ENCODE measurements around the gene NUAK2. TPM values are rescaled to one million over a fixed set of nuclear protein-coding genes. Genes with fewer than 3 reads are reported as not detected.
"Not testable (repeated sequence)": the region's sequence is repeated elsewhere in the genome, so short reads cannot be mapped to it uniquely, and the experiment has no call there.

The NUAK2 gene
- total RNA-seq, 1 donor from 2014 or later = 49.6 TPM

- TF ChIP-seq, protein P1, sequence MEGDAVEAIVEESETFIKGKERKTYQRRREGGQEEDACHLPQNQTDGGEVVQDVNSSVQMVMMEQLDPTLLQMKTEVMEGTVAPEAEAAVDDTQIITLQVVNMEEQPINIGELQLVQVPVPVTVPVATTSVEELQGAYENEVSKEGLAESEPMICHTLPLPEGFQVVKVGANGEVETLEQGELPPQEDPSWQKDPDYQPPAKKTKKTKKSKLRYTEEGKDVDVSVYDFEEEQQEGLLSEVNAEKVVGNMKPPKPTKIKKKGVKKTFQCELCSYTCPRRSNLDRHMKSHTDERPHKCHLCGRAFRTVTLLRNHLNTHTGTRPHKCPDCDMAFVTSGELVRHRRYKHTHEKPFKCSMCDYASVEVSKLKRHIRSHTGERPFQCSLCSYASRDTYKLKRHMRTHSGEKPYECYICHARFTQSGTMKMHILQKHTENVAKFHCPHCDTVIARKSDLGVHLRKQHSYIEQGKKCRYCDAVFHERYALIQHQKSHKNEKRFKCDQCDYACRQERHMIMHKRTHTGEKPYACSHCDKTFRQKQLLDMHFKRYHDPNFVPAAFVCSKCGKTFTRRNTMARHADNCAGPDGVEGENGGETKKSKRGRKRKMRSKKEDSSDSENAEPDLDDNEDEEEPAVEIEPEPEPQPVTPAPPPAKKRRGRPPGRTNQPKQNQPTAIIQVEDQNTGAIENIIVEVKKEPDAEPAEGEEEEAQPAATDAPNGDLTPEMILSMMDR (IDR thresholded peaks at IDR 0.05) = no peak
- H3K36me3 ChIP-seq = peaks cover 0 to 16% of the 10 kb centered on the region in 2 donors
- DNase-seq (ENCODE audit: extremely low spot score in 2 of 2) = no peak
- no peaks in the 10 kb centered on the region for H3K27me3 ChIP-seq
- H3K4me1 ChIP-seq = peaks cover 17% of the 10 kb centered on the region
- H3K9me3 ChIP-seq = no peaks in the 10 kb centered on the region
- intact Hi-C loops (cut with DNase I) = no loop called here
- no peak overlapping the region for H3K27ac ChIP-seq
- no peak overlapping the region for H3K4me3 ChIP-seq
These were observed 21.4 kb downstream of the NUAK2 start for GRCh38 chr1:205300149-205300548.

DNA sequence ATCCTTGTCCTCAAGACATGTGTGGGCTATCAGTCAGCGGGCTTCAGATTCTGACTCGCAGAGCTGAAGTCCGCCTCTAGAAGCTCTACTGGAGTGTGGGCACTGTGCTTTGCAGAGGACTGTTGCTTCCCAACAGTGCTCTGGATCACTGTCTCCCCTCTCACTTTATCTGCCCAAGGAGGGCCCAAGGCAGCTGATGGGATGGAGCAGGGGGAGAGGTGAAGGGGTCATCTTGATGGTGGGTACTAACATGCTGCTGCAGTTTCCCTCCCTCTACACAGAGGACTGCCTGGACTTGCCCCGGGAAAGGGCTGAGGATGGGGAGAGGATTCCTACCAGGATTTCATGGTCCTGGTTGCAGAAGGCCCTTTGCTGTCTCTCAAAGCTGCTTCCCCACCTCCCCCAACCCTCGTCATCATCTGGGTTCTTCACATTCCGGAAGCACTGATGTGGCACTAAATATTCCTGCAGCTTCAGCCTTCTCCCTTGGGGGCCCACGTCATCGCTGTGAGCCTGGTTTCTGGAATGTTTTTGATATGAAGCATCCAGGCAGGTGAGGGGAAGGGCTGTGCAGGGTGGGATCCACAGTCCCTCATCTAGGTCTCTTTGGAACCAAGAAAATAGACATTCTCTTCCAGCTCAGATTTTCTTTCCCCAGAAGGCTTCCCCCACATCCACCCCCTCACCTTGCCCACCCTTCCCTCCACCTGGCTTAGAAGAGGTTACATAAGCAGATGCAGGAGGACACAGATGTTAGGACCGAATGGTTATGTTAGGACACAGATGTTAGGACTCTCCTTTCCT lies 23.2 kb downstream of the NUAK2 start:
- intact Hi-C loops (cut with DNase I) = no loop called here
- Histone ChIP-seq H3K36me3 (peaks cover 0 to 2% of the 10 kb centered on the region in 2 donors), H3K9me3 (no peaks in the 10 kb centered on the region), H3K27ac (no peak overlapping the region), H3K27me3 (no peaks in the 10 kb centered on the region), H3K4me3 (no peak overlapping the region), H3K4me1 (peaks cover 34% of the 10 kb centered on the region)
- TF ChIP-seq, protein P1 (IDR thresholded peaks at IDR 0.05) = no peak
- TF ChIP-seq POLR2A (IDR thresholded peaks at IDR 0.05) (no peak), POLR2AphosphoS5 (IDR thresholded peaks at IDR 0.05; ENCODE audit: insufficient read depth in 1 of 2, low read depth in 1 of 2) (no peak)
- DNase-seq (ENCODE audit: extremely low spot score in 2 of 2) = no peak

GRCh38 chr1:205297546-205298177 lies 23.9 kb downstream of the NUAK2 start:
- peaks cover 35% of the 10 kb centered on the region for H3K4me1 ChIP-seq
- H3K9me3 ChIP-seq; intact Hi-C loops (cut with DNase I); H3K36me3 ChIP-seq; H3K27ac ChIP-seq; DNase-seq (ENCODE audit: extremely low spot score in 2 of 2); H3K27me3 ChIP-seq; H3K4me3 ChIP-seq: not testable (repeated sequence)

DNA sequence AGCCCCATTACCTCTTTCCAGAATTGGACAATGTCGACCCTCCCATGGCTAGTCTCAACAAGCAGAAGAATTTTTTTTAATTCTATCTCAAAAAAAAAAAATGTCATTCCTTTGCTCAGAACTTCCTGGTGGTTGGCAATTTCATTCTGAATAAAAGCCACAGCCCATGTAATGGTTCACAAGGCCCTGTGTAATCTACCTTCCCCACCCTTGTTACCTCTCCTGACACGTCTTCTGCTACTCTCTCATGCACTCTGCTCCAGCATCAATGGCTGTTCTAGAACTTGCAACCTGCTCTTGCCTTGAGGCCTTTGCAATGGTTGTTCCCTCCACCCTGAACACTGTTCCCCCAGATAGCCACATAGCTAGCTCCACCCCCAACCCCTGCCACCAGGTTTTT lies 25.4 kb downstream of the NUAK2 start:
- Histone ChIP-seq H3K9me3 (no peaks in the 10 kb centered on the region), H3K4me1 (peaks cover 30% of the 10 kb centered on the region), H3K36me3 (no peaks in the 10 kb centered on the region), H3K27me3 (no peaks in the 10 kb centered on the region), H3K27ac (no peak overlapping the region), H3K4me3 (no peak overlapping the region)
- intact Hi-C loops (cut with DNase I) = no loop called here
- TF ChIP-seq, protein P1 (IDR thresholded peaks at IDR 0.05) = no peak
- TF ChIP-seq POLR2AphosphoS5 (IDR thresholded peaks at IDR 0.05; ENCODE audit: insufficient read depth in 1 of 2, low read depth in 1 of 2) = no peak
- TF ChIP-seq POLR2A (IDR thresholded peaks at IDR 0.05) = no peak
- DNase-seq (ENCODE audit: extremely low spot score in 2 of 2) = no peak

GRCh38 chr1:205294934-205295333 lies 26.6 kb downstream of the NUAK2 start:
- TF ChIP-seq POLR2AphosphoS5 (IDR thresholded peaks at IDR 0.05; ENCODE audit: insufficient read depth in 1 of 2, low read depth in 1 of 2) = no peak
- TF ChIP-seq, protein P1 (IDR thresholded peaks at IDR 0.05) = no peak
- TF ChIP-seq POLR2A (IDR thresholded peaks at IDR 0.05) = no peak
- Histone ChIP-seq H3K4me1 (peaks cover 29% of the 10 kb centered on the region), H3K27ac (peak overlapping the region; percentile 76), H3K36me3 (no peaks in the 10 kb centered on the region), H3K4me3 (no peak overlapping the region), H3K9me3 (no peaks in the 10 kb centered on the region), H3K27me3 (no peaks in the 10 kb centered on the region)
- intact Hi-C loops (cut with DNase I) = no loop called here
- no peak for DNase-seq (ENCODE audit: extremely low spot score in 2 of 2)
